Omental fat pad (tissue), 4 donors: ENCODE results near the gene C9orf50. TPM values are rescaled to one million over a fixed set of nuclear protein-coding genes. Genes with fewer than 3 reads are reported as not detected.

Experiments used
- ATAC-seq: fragments of 150-250 bp; one replicate; pipeline ENCODE4 v1.9.1; 2016; ENCODE audit warnings: mild to moderate bottlenecking, moderate library complexity; ENCODE audit not compliant: low FRiP score
- DNase-seq: peaks from one replicate; pipeline ENCODE4 v3.0.0-alpha.2; 2019; ENCODE audit warnings: low spot score
- total RNA-seq, 4 donors: library from RNA; depleted of rRNA; stranded (reverse); fragments of >200 nt; gene quantifications; one replicate each; pipeline ENCODE4 v1.1.0, GENCODE V29; 2016
- TF ChIP-seq, protein P1 (sequence below), 3 donors: fragments of 450-650 bp; IDR thresholded peaks; one replicate each; pipeline ENCODE4 v1.5.1; 2016 to 2017; ENCODE audit warnings: antibody characterized with exemption in 3 of 3, mild to moderate bottlenecking in 3 of 3, moderate library complexity in 2 of 3

The C9orf50 gene
- total RNA-seq, 4 donors from 2014 or later, result not detected

DNA sequence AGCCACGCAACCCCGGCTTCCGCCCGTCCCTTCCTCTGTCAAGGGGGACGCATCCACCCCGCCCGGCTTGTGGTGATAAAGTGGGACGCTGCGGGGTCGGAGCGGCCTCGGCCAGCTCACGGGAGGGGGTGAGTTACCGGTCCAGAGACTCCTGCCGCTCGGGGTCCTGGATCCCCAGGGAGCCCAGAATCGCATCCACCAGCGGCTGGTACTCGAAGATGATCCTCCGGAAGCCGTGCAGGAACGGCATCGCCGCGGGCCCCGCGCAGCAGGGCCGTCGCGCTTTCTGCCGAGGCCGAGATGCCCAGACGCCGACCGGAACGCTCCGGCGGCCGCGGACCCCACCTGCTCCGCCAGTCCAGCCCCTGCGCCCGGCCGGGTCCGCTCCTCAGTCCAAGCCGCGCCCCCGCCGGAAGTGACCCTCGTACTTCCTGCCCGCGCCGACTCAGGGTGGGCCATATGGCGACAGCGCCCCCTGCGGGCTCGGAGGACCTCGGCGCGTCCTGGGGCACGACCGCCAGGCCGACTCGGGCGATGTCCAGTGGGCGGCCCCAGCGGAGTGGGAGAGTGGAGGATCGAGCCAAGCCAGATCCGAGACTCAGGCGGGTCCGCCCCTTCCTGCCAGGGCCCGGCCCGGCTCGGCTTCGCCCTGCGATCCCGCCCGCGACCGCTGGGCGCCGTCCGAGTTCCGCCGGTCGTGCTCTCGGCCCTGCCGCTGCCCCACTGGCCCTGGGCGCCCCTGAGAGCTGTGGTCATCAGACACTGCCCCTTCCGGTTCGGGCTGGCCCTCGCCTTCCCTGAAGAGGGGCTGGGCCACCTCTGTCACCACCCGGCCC lies 21.1 kb upstream of the C9orf50 start, which contains the start of gene ASB6:
ASB6 (minus strand) TSS at position 402 of the 836 bp plus-strand sequence; CDS start at position 250, 152 bp downstream.
- peak; percentile 99 for DNase-seq
- peak; percentile 97 for ATAC-seq
- TF ChIP-seq, protein P1, sequence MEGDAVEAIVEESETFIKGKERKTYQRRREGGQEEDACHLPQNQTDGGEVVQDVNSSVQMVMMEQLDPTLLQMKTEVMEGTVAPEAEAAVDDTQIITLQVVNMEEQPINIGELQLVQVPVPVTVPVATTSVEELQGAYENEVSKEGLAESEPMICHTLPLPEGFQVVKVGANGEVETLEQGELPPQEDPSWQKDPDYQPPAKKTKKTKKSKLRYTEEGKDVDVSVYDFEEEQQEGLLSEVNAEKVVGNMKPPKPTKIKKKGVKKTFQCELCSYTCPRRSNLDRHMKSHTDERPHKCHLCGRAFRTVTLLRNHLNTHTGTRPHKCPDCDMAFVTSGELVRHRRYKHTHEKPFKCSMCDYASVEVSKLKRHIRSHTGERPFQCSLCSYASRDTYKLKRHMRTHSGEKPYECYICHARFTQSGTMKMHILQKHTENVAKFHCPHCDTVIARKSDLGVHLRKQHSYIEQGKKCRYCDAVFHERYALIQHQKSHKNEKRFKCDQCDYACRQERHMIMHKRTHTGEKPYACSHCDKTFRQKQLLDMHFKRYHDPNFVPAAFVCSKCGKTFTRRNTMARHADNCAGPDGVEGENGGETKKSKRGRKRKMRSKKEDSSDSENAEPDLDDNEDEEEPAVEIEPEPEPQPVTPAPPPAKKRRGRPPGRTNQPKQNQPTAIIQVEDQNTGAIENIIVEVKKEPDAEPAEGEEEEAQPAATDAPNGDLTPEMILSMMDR (IDR thresholded peaks at IDR 0.05), result peak in 2 of 3 donors; percentile 98 to 100

DNA sequence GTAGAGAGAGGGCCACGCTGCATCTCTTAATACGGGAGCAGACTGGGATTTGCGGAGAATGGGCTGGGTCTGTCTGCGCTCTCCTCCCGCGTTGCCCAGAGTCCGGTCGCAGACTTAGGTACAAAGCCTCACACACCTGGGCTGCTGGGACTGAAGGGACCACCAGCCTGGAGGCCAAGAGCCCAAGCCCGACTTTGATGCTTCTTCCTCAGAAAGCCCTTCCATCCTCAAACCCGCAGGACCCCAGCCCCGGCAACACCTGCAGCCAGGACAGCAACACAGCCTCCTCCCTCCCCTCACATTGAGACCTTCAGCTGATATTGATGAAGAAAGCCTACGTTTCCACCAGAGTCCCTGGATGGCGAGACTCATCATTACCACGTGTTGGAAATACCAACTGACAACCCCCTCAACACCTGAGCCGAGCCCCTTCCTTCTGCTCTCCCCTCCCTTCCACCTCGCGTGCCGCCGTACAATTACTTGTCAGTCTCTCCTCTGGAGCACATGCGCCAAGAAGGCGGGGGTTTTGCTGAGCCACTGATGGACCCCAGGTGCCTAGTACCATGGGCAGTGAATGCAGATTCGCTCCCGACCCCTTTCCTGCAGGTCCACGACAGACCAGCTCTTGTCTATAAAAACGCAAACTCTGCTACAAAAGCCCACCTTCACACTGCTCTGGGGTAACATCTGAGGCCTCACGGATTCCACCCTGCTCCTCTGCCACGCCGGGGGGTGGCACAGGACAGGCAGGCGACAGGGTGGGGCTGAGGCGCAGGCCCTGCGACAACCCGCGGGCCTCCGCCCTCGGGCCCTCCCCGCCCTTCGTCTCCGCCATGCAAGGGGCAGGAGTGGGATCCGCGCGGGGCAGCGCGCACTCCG lies 20.2 kb upstream of the C9orf50 start:
- ATAC-seq (no peak), DNase-seq (no peak)

DNA sequence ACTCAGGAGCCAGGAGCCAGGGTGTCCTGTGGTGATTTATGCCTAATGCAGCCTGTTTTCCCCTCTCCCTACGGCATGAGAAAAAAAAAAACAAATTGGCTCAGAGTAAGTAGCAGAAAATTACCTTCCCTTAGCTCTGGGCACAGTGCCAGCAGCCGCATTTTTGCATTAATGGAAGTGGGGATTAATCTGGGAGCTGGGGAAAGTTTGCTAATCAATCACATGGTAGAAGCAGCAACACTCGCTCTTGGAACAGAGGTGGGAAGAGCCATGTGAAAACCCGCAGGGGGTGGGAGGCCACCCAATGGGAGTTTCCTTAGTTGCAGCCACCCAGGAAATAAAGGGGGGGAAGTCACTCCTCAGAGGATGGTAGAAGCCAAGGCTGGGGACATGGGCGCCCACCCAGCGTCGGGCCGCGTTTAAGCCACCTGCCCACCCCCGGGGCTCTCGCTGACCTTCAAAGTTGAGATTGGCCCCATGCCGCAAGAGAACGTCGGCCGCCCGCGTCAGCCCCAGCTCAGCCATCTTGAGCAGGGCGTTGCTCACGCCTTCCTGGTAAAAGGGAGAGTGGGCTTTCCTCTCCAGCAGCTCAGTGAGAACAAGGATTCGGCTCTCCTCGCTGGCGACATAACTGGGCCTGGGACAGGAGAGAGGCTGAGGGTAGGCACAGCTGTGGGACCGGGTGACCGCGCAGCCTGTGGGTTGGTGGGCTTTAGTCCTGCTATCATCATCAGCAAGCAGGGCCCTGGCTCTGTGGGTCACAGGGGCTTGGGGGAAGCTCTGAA lies 19.4 kb upstream of the C9orf50 start:
- TF ChIP-seq, protein P1 (IDR thresholded peaks at IDR 0.05), result no peak
- DNase-seq (peak; percentile 55), ATAC-seq (no peak)

More for the DNA sequence above, 20.2 kb upstream of the C9orf50 start:
- TF ChIP-seq, protein P1 (IDR thresholded peaks at IDR 0.05), result no peak

DNA sequence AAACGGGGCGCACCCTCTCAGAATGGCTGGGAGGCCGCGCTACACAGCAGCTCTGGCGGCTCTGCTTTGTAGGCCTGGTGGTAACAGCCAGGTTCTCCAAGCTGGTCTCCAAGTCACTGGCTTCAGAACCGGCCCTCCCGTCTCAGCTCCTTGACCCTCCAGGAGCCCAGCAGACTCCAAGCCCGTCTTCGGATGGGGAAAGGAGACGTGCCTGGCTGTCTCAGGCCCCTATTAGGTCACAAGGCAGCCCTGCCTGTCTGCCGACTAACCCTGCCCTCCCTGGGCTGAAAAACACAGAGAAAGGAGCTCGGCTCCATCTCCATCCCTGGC lies 18.8 kb upstream of the C9orf50 start:
- TF ChIP-seq, protein P1 (IDR thresholded peaks at IDR 0.05), result no peak
- ATAC-seq, result no peak
- DNase-seq, result no peak

DNA sequence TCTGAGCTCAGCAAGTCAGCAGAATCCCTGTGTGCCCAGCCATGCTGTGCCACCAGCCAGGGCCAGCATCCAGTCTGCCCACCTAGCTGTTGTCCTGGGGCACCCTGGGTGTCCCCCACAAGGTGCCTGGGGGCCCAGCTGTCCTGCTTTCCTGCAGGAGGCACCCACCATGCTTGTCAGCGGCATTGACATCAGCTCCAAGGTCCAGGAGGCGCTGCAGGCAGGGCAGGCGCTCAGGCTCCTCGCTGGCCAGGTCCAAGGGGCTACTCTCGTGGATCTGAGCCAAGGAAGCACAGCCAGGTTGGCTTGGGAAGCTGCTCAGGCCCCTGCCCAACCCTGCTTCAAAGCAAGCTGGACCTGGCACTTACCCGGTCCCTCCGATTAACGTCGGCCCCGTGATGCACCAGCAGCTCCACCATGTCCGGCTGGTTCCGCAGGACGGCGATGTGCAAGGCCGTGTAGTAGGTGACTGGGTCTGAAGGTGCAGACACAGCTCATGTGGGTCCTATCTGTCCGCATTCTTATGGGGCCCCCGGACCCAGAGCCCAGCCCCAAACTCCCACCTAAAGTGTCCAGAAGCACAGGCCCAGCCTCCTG lies 18.2 kb upstream of the C9orf50 start:
- ATAC-seq, result no peak
- DNase-seq, result no peak
- TF ChIP-seq, protein P1 (IDR thresholded peaks at IDR 0.05), result no peak
